Activated CD4-positive, alpha-beta T cell treated with anti-CD3 and anti-CD28 coated beads, Interleukin-2, amount 50 U/mL, for 4 hours (primary cell): ENCODE data around the gene AHSP.
"Not testable (repeated sequence)": the region's sequence is repeated elsewhere in the genome, so short reads cannot be mapped to it uniquely, and the experiment has no call there.

Experiments used
- DNase-seq, 2 experiments: peaks; one replicate each; pipeline ENCODE4 v3.0.0-alpha.2; 2020

AHSP gene

DNA sequence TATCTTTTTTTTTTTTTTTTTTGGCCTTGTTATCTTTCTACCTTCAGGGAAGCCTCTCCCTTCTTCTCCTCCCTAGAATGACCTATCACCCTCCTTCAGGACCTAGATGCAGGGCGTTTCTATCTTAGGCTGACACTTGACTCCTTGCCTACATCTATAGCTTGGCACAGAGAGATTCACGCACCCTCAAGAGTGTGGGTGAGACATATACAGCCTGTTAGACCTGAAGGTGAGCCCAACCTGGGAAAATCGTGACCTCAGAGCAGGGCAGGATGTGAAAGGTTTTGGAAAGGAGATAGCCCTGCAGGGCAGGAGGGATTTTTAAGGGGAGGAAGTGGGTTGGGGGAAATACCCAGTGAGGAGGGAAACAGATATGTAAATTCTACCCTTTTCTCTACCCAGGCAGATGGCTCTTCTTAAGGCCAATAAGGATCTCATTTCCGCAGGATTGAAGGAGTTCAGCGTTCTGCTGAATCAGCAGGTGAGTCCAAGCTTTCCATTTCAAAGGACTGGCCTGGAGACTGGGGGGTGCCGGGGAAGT, at the start of gene AHSP:
Gene AHSP (plus strand): TSS at position 167 of the 541 bp plus-strand sequence. CDS start 240 bp downstream, at position 407.
- no peak for DNase-seq

DNA sequence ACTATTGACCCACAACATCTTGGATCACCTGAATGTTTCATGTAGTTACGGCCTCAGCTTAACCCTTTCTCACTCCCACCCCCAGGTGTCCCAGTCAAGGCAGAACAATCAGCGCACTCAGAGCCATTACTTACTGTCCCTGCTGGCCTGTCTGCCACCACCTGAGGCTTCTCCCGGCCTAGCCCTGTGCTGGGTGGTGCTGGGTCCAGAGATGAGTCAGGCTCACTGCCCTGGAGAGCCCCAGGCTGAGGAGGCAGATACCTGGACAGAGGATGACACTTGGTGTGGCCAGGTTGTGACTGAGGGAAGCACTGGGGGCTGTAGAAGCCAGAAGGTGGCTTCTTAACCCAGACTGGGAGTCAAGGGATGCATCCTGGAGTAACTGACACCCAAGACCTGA, 48.7 kb upstream of the AHSP start:
- DNase-seq, result no peak

DNA sequence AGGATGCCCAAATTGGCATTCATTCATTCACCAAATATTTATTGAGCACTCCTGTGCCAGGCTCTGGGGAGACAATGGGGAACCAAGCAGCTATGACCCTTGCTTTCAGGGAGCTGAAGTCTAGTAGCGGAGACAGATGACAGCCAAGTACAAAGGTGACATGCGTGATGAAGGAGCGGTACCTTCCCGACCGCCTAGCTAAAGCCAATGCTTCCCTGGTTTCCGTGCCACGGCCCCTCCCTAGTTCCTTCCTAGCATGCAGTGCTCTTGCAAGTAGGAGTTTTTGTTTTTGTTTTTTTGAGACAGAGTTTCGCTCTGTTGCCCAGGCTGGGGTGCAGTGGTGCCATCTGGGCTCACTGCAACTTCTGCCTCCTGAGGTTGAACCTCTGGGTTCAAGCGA, 47.9 kb upstream of the AHSP start:
- DNase-seq, result no peak

DNA sequence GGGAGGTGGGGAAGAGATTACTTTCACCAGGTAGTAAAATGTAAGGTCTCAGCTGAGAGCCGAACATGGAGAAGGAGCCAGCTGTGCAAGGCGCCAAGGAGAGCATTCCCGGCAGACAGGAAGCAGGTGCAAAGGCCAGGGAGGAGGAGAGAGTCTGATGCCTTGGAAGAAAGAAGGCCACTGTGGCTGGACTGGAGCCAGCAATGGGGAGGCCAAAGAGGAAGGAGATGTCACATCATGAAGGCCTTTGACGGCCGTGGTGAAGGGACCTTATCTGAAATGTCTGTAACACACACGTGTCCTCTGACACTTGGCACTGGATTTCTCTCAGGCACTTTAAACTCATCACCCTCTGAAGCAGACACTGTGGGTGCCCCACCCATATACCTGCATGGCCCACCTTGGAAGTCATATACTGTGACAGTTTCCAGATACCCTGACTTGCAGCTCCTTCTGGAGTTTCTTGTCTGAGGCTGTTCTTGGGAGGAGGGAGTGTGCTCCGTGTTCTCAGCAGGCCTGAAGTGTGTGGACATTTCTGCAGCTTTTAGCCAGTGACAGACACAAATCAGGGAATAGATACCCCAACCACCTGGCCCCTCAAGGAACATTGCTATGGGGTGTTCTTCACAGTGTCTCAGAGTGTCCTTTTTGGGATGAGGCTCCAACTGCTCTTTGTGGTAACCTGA, 46.7 kb upstream of the AHSP start:
- no peak for DNase-seq

DNA sequence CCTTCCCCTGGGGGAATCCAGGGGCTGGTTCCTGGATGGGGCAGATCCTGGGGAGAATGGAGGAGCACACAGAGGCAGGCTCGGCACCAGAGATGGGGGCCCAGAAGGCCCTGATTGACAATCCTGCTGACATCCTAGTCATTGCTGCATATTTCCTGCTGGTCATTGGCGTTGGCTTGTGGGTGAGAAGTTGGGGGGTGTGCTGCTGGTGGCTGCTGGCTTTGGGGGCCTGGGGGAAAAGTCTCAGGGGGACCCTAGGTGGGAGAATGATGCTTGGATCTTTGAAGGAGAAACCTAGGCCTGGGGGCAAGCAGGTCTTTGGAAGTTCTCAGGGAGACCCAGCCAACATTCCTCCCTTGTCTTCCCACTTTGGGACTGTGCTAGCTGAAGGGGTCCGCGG, 44.6 kb upstream of the AHSP start, which contains the start of gene SLC5A2:
Gene SLC5A2 (plus strand): TSS at position 43 of the 400 bp plus-strand sequence. CDS start 14 bp downstream, at position 57.
- DNase-seq, result no peak

DNA sequence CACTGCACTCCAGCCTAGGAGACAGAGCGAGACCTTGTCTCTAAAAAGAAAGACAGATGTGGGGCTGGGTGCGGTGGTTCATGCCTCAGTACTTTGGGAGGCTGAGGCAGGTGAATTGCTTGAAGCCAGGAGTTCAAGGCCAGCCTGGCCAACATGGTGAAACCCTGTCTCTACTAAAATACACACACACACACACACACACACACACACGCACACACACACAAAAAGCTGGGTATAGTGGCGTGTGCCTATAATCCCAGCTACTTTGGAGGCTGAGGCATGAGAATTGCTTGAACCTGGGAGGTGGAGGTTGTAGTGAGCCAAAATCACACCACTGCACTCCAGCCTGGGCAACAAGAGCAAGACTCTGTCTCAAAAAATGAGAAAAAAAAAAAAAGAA, 43.7 kb upstream of the AHSP start:
- DNase-seq, result not testable (repeated sequence)

GRCh38 chr16:31484491-31485171, 43.1 kb upstream of the AHSP start:
- no peak for DNase-seq

DNA sequence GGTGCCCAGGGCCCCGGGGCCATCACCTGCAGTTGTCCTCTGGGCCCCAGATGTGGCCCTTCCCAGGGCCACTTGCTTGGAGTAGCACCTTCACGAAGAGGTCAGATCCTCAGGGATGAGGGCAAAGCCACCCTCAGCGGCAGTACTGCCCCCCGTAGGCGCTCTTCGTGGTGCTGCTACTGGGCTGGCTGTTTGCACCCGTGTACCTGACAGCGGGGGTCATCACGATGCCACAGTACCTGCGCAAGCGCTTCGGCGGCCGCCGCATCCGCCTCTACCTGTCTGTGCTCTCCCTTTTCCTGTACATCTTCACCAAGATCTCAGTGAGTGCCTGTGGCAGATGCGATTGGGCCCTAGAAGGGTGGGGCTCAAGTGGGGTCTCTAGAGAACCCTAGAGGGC, 42.1 kb upstream of the AHSP start:
- no peak for DNase-seq

DNA sequence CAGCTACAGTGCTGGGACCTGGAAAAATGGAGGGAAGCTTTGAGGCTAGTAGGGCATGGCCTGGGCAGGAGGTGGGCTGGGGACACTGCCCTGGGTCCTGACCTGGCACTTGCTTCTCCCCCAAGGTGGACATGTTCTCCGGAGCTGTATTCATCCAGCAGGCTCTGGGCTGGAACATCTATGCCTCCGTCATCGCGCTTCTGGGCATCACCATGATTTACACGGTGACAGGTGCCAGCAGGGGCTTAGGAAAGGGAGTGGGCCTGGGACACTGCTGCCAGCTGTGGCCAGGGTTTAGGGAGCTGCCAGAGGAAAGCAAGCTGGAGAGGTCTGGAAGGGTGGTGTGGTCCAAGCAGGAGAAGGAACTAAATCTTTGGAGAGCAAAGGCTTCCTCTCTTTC, 41.7 kb upstream of the AHSP start:
- DNase-seq, result no peak

- no peak for DNase-seq
These were observed 40.5 kb upstream of the AHSP start for GRCh38 chr16:31487071-31487719.

GRCh38 chr16:31487720-31488467, 39.8 kb upstream of the AHSP start:
- DNase-seq, result peak; percentile 67 to 71

DNA sequence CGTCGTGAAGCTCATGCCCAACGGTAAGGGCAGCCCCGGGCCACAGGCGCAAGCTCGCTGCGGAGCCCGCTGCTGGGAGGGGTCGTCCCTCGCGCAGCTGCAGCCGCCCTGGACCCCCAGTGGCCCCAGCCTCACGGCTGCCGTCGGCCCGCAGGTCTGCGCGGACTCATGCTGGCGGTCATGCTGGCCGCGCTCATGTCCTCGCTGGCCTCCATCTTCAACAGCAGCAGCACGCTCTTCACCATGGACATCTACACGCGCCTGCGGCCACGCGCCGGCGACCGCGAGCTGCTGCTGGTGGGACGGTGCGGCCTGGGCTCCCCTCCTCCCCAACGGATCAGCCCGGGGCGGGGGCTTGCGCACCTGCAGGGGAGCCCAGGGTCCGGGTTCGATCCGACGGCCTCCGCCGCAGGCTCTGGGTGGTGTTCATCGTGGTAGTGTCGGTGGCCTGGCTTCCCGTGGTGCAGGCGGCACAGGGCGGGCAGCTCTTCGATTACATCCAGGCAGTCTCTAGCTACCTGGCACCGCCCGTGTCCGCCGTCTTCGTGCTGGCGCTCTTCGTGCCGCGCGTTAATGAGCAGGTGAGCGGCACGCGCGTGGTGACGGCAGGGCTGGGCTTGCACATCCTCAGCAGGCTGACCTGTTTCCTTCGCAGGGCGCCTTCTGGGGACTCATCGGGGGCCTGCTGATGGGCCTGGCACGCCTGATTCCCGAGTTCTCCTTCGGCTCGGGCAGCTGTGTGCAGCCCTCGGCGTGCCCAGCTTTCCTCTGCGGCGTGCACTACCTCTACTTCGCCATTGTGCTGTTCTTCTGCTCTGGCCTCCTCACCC, 39.0 kb upstream of the AHSP start:
- DNase-seq, result no peak

GRCh38 chr16:31489298-31489564, 38.5 kb upstream of the AHSP start:
- no peak for DNase-seq

DNA sequence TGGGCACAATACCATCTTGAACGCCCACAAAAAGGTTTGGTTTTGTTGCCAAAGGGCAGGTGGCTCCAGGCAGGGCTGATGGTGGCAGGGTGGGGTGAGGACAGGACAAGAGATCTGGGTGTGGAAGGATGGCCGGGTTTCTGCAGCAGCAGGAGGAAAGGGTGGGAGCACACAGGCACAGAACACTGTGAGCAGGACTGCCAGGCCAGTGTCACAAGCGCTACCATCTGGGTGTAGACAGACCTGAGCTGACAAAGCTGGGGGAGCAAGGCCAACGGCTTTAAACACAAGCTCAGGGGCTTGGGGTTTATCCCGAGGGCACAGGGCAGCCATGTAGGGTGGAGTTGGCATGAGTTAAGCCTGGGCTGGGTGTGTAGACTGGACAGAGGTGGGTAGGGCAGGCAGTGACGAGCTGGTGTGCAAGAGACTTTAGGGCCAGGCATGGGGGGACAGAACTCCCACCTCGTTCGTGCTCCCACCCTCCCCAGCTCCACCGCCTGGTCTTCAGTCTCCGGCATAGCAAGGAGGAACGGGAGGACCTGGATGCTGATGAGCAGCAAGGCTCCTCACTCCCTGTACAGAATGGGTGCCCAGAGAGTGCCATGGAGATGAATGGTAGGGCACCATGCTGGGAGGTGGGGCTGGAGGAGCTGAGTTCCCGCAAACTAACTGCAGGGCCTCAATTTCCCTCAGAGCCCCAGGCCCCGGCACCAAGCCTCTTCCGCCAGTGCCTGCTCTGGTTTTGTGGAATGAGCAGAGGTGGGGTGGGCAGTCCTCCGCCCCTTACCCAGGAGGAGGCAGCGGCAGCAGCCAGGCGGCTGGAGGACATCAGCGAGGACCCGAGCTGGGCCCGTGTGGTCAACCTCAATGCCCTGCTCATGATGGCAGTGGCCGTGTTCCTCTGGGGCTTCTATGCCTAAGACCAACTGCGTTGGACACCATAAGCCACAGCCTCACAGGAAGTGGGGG, 37.8 kb upstream of the AHSP start:
- no peak for DNase-seq

DNA sequence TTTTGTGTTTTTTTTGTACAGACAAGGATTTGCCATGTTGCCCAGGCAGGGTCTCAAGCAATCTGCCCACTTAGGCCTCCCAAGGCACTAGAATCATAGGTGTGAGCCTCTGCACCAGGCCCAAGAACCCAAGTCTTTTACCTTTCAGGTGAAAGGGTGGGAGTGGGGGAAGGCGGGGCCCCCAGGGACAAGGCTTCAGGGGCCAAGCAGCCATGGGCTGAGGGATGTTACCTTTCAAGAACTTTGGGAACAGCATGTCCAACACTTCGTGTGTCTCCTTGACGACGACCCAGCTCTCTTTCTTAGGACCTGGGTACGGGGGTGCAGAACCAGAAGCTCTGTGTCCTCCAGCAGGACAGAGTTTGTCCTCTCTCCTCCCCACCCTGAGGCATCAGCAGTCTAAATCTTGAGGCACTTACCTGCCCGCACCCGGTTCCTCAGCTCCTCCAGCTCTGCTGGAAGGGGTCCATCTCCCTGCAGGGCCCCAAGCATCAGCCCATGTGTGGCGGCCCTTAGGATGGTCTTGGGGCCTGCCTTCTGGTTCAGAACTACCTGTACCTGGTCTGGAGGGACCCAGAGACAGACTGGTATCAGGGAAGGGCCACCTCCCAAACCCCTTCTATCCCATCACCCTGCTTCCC, 35.8 kb upstream of the AHSP start:
- no peak for DNase-seq

- DNase-seq, result no peak
These were observed 34.1 kb upstream of the AHSP start for GRCh38 chr16:31493506-31494125.

DNA sequence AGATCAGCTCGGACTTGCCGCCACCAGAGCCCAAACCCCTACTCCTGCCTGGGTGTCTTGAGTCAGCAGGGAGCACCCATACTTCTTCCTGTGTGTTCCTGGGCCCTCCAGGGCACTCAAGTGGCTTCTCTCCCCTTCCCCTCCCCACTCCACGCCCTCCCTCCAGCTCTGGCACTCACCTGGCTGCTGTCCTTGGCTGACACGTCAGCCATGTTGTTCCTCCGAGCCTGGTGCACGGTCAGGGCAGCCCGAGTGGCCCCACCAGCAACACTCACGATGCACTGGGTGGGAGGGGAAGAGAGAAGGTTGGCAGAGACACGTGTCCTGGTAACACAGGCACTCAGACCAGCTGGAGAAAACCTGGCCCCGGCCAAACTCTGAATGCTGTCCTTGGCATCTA, 31.0 kb upstream of the AHSP start:
- no peak for DNase-seq

GRCh38 chr16:31498493-31498892, 29.2 kb upstream of the AHSP start:
- no peak for DNase-seq

DNA sequence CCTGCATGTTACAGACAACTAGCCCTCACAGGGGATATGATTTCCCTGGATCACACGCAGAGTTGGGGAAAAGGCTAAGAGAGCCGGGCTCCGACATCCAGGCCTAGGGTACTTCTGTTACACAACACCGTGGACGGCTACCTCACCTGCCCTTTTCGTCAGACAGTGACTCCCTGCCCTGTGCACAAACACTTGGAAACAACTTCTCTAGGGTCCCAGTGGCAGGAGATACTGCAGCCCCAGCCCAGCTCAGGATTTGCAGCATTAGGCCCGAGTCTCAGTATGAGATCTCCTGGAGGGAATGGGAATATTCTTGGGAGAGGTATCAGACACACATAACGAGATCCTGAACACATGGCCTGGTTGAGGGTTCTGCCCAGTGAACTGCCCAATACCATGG, 27.8 kb upstream of the AHSP start:
- no peak for DNase-seq
